IMR-90 (cell line): ENCODE data around the gene DOCK2. TPM values are rescaled to one million over a fixed set of nuclear protein-coding genes. Genes with fewer than 3 reads are reported as not detected.

Experiments
- ATAC-seq: fragments of 200-7000 bp; cut with Tn5 transposase; 2 replicates; pipeline ENCODE4 v1.9.1; 2020; ENCODE audit warnings: low read depth, mild to moderate bottlenecking, moderate library complexity
- BruUV-seq: library from RNA; stranded (reverse); fragments of 400-500 nt; replicated peaks from 2 replicates; lab custom pipeline; 2021; lab: Mats Ljungman, UMichigan
- CTCF ChIA-PET: fragments of 300-600 bp; formaldehyde crosslinking; extraction: SDS; loops from one replicate; lab custom pipeline; 2021; ENCODE audit warnings: antibody characterized with exemption; lab: Yijun Ruan, JAX
- POLR2A ChIA-PET: fragments of 300-600 bp; sonication (Branson Sonifier 250); formaldehyde crosslinking; loops from one replicate; lab custom pipeline; 2022; ENCODE audit warnings: antibody characterized with exemption; ENCODE audit not compliant: unreplicated experiment; lab: Charles Lee
- DNase-seq: peaks from one replicate; pipeline ENCODE4 v3.0.0; 2013
- H2AFZ ChIP-seq: replicated peaks from 2 replicates; pipeline ENCODE3; 2013; ENCODE audit warnings: low read length, mild to moderate bottlenecking; ENCODE audit not compliant: poor library complexity
- H2AK5ac ChIP-seq: 2 replicates; pipeline ENCODE4 v1.6.1; 2013; ENCODE audit warnings: low read depth, low read length, inconsistent platforms
- H2AK9ac ChIP-seq: replicated peaks from 2 replicates; pipeline ENCODE3; 2013; ENCODE audit warnings: mild to moderate bottlenecking, low read depth, low read length, moderate library complexity; ENCODE audit not compliant: poor library complexity
- H2BK120ac ChIP-seq: 2 replicates; pipeline ENCODE4 v1.6.1; 2013; ENCODE audit warnings: low read depth, low read length, inconsistent platforms
- H2BK15ac ChIP-seq: 3 replicates; pipeline ENCODE4 v1.6.1; 2013; ENCODE audit warnings: low read depth, low read length, inconsistent platforms
- H2BK20ac ChIP-seq: 2 replicates; pipeline ENCODE4 v1.6.1; 2013; ENCODE audit warnings: low read depth, mild to moderate bottlenecking, inconsistent platforms, low read length, moderate library complexity
- H2BK5ac ChIP-seq: 2 replicates; pipeline ENCODE4 v1.6.1; 2013; ENCODE audit warnings: mild to moderate bottlenecking, low read depth, low read length, inconsistent platforms; ENCODE audit not compliant: poor library complexity, severe bottlenecking
- H3K14ac ChIP-seq: replicated peaks from 2 replicates; pipeline ENCODE4 v1.6.1; 2013; ENCODE audit warnings: low read depth, low read length, inconsistent platforms
- H3K18ac ChIP-seq: 2 replicates; pipeline ENCODE4 v1.6.1; 2013; ENCODE audit warnings: low read depth, low read length, control low read depth
- H3K23ac ChIP-seq: 2 replicates; pipeline ENCODE4 v1.6.1; 2013; ENCODE audit warnings: low read depth, low read length, inconsistent platforms
- H3K27ac ChIP-seq: 2 replicates; pipeline ENCODE4 v1.5.1; 2013; ENCODE audit warnings: mild to moderate bottlenecking, control low read depth, low read length; ENCODE audit not compliant: insufficient read depth
- H3K27me3 ChIP-seq: 2 replicates; pipeline ENCODE4 v1.6.1; 2013; ENCODE audit warnings: low read length; ENCODE audit not compliant: control insufficient read depth, insufficient read depth
- H3K36me3 ChIP-seq: 2 replicates; pipeline ENCODE4 v1.6.1; 2013; ENCODE audit warnings: low read length, mixed read lengths; ENCODE audit not compliant: control insufficient read depth, insufficient read depth
- H3K4ac ChIP-seq: 2 replicates; pipeline ENCODE4 v1.6.1; 2013; ENCODE audit warnings: low read depth, low read length, inconsistent platforms
- H3K4me1 ChIP-seq: 2 replicates; pipeline ENCODE4 v1.6.1; 2013; ENCODE audit warnings: low read length, mixed read lengths; ENCODE audit not compliant: control insufficient read depth, insufficient read depth
- H3K4me2 ChIP-seq: 2 replicates; pipeline ENCODE4 v1.6.1; 2013; ENCODE audit warnings: low read depth, mild to moderate bottlenecking, control low read depth, low read length, moderate library complexity
- H3K4me3 ChIP-seq: 2 replicates; pipeline ENCODE4 v1.5.1; 2013; ENCODE audit warnings: low read depth, mild to moderate bottlenecking, control low read depth, low read length, moderate library complexity; ENCODE audit not compliant: insufficient read depth
- H3K56ac ChIP-seq: 2 replicates; pipeline ENCODE4 v1.6.1; 2013; ENCODE audit warnings: low read length, inconsistent platforms; ENCODE audit not compliant: insufficient read depth; ENCODE audit errors: extremely low read depth
- H3K79me1 ChIP-seq, 2 experiments: 2 replicates each; pipeline ENCODE4 v1.6.1; 2013; ENCODE audit warnings: low read length in 2 of 2, inconsistent platforms in 1 of 2, low read depth in 1 of 2
- H3K9ac ChIP-seq: 2 replicates; pipeline ENCODE4 v1.6.1; 2013; ENCODE audit warnings: low read depth, low read length, control low read depth
- H3K9me1 ChIP-seq: 2 replicates; pipeline ENCODE4 v1.6.1; 2013; ENCODE audit warnings: low read length, inconsistent platforms; ENCODE audit not compliant: insufficient read depth
- H3K9me3 ChIP-seq: 2 replicates; pipeline ENCODE4 v1.6.1; 2013; ENCODE audit warnings: low read length; ENCODE audit not compliant: control insufficient read depth, insufficient read depth
- H4K20me1 ChIP-seq: 2 replicates; pipeline ENCODE4 v1.6.1; 2013; ENCODE audit warnings: low read length, inconsistent platforms; ENCODE audit not compliant: insufficient read depth
- H4K5ac ChIP-seq: 2 replicates; pipeline ENCODE4 v1.6.1; 2013; ENCODE audit warnings: mild to moderate bottlenecking, low read depth, low read length, control low read depth
- H4K8ac ChIP-seq, 2 experiments: 2 replicates each; pipeline ENCODE4 v1.6.1; 2013; ENCODE audit warnings: low read depth in 2 of 2, low read length in 2 of 2, control low read depth in 1 of 2, inconsistent platforms in 1 of 2
- H4K91ac ChIP-seq: 2 replicates; pipeline ENCODE4 v1.6.1; 2013; ENCODE audit warnings: low read depth, low read length, inconsistent platforms; ENCODE audit not compliant: insufficient read depth
- BHLHE40 ChIP-seq: fragments of 150-350 bp; IDR thresholded peaks from 2 replicates; pipeline ENCODE4 v1.6.1; 2016; ENCODE audit warnings: mild to moderate bottlenecking, low read depth, low read length
- CEBPB ChIP-seq: IDR thresholded peaks from 2 replicates; pipeline ENCODE4 v1.6.1; 2012; ENCODE audit warnings: low read depth, low read length, improper control_type of control experiment
- CHD1 ChIP-seq: IDR thresholded peaks from 2 replicates; pipeline ENCODE4 v1.6.1; 2012; ENCODE audit warnings: low read depth, low read length, improper control_type of control experiment
- FOS ChIP-seq: fragments of 150-350 bp; IDR thresholded peaks from 2 replicates; pipeline ENCODE4 v1.6.1; 2016; ENCODE audit warnings: low read depth, low read length
- MAFK ChIP-seq: IDR thresholded peaks from 2 replicates; pipeline ENCODE4 v1.6.1; 2012; ENCODE audit warnings: low read depth, low read length, improper control_type of control experiment
- MAZ ChIP-seq: IDR thresholded peaks from 2 replicates; pipeline ENCODE4 v1.6.1; 2012; ENCODE audit warnings: low read depth, mild to moderate bottlenecking, low read length, improper control_type of control experiment, moderate library complexity, borderline replicate concordance
- MXI1 ChIP-seq: IDR thresholded peaks from 2 replicates; pipeline ENCODE4 v1.6.1; 2012; ENCODE audit warnings: low read depth, mild to moderate bottlenecking, low read length, moderate library complexity, borderline replicate concordance
- NFE2L2 ChIP-seq: fragments of 150-350 bp; IDR thresholded peaks from 2 replicates; pipeline ENCODE4 v1.6.1; 2016; ENCODE audit warnings: low read depth, mild to moderate bottlenecking, low read length
- POLR2A ChIP-seq: IDR thresholded peaks from 2 replicates; pipeline ENCODE4 v1.6.1; 2012; ENCODE audit warnings: mild to moderate bottlenecking, low read depth, low read length
- RAD21 ChIP-seq: IDR thresholded peaks from 2 replicates; pipeline ENCODE4 v1.6.1; 2012; ENCODE audit warnings: low read length, improper control_type of control experiment
- RCOR1 ChIP-seq: IDR thresholded peaks from 2 replicates; pipeline ENCODE4 v1.6.1; 2012; ENCODE audit warnings: mild to moderate bottlenecking, low read length, improper control_type of control experiment; ENCODE audit not compliant: insufficient replicate concordance
- RFX5 ChIP-seq: IDR thresholded peaks from 2 replicates; pipeline ENCODE4 v1.8.0; 2012; ENCODE audit warnings: low read depth, mild to moderate bottlenecking, low read length, moderate library complexity
- SMC3 ChIP-seq: fragments of 150-350 bp; IDR thresholded peaks from 2 replicates; pipeline ENCODE4 v1.6.1; 2016; ENCODE audit warnings: low read depth, mild to moderate bottlenecking, antibody characterized with exemption, low read length, moderate library complexity
- dilution Hi-C: fragments of 300-500 bp; cut with HindIII; formaldehyde crosslinking; loops from one replicate; pipeline ENCODE4 v1.14.3; 2018; ENCODE audit warnings: low sequenced_read_pairs; ENCODE audit not compliant: unreplicated experiment
- in situ Hi-C: fragments of 300-500 bp; cut with MboI; formaldehyde crosslinking; loops from 3 replicates; pipeline ENCODE4 v1.14.3; 2019; ENCODE audit warnings: low sequenced_read_pairs, inconsistent platforms, mixed read lengths
- intact Hi-C: fragments of 100-400 bp; cut with micrococcal nuclease; formaldehyde crosslinking; loops from 2 replicates; pipeline ENCODE4 v1.10.0; 2022
- polyA plus RNA-seq, 3 experiments: library from polyadenylated mRNA; depleted of rRNA; stranded (reverse); fragments of >200 nt; gene quantifications; 2 replicates each; pipeline ENCODE4 v1.2.3, GENCODE V29; 2012; ENCODE audit warnings: low replicate concordance in 1 of 3
- total RNA-seq: library from RNA; depleted of rRNA; stranded (reverse); fragments of >200 nt; gene quantifications from 2 replicates; pipeline ENCODE4 v1.2.3, GENCODE V29; 2012
- TF ChIP-seq, protein P1 (sequence below): conservative IDR thresholded peaks from 2 replicates; pipeline ENCODE4 v1.5.1; 2012; ENCODE audit warnings: mild to moderate bottlenecking, low read depth, low read length, improper control_type of control experiment
- TF ChIP-seq, protein P2 (sequence below): fragments of 150-350 bp; IDR thresholded peaks from 2 replicates; pipeline ENCODE4 v1.6.1; 2017; ENCODE audit warnings: mild to moderate bottlenecking, antibody characterized with exemption, low read length, low read depth
- TF ChIP-seq, protein P3 (sequence below): fragments of 150-350 bp; IDR thresholded peaks from 2 replicates; pipeline ENCODE4 v1.6.1; 2016; ENCODE audit warnings: low read depth, mild to moderate bottlenecking, low read length, moderate library complexity, borderline replicate concordance

The DOCK2 gene
- total and polyA plus RNA-seq, 2 of the 4 experiments (the other 2 are of a cell fraction), result 0.72 to 3.0 TPM

DNA sequence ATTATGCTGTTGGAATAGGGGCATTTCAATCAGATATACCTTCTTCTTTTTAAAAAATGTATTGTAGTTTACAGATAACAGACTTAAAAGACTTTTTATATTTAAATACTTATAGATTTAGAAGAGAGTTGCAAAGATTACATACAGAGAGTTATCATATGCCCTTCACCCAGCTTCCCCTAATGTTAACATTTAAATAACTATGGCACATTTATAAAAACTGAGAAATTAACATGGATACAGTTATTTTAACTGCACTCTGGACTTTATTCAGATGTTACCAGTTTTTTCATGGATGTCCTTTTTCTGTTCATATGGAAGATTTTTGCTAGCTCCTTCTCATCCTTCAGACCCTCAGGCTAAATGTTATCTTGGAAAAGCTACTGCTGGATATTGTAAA lies 123.2 kb downstream of the DOCK2 start:
- H3K4me3 ChIP-seq, result no peak overlapping the region
- CTCF ChIA-PET, result no interaction called here

More for the DNA sequence above, 123.2 kb downstream of the DOCK2 start:
- intact Hi-C loops, result no loop called here
- Histone ChIP-seq H3K27ac (no peak overlapping the region), H3K9me3 (no peaks in the 10 kb centered on the region), H4K8ac (no peak overlapping the region), H3K4ac (no peak overlapping the region), H2AFZ (no peak overlapping the region), H4K5ac (no peak overlapping the region), H3K23ac (no peak overlapping the region), H2BK5ac (no peak overlapping the region), H2AK5ac (no peak overlapping the region), H2BK15ac (no peak overlapping the region), H2AK9ac (no peak overlapping the region), H3K56ac (no peak overlapping the region), H2BK20ac (no peak overlapping the region), H4K91ac (no peak overlapping the region), H3K79me1 (no peaks in the 10 kb centered on the region), H2BK120ac (no peak overlapping the region), H3K36me3 (no peaks in the 10 kb centered on the region), H3K4me1 (peaks cover 7% of the 10 kb centered on the region), H3K18ac (no peak overlapping the region), H3K14ac (no peak overlapping the region), H3K27me3 (no peaks in the 10 kb centered on the region), H3K4me2 (no peak overlapping the region), H4K20me1 (no peaks in the 10 kb centered on the region), H3K9ac (no peak overlapping the region), H3K9me1 (peaks cover 9% of the 10 kb centered on the region)
- in situ Hi-C loops, result no loop called here
- POLR2A ChIA-PET, result no interaction called here
- no peak for ATAC-seq
- DNase-seq, result no peak
- BruUV-seq, result no TSS peak
- dilution Hi-C loops, result no loop called here
- no peak for TF ChIP-seq CHD1
- TF ChIP-seq, protein P1, sequence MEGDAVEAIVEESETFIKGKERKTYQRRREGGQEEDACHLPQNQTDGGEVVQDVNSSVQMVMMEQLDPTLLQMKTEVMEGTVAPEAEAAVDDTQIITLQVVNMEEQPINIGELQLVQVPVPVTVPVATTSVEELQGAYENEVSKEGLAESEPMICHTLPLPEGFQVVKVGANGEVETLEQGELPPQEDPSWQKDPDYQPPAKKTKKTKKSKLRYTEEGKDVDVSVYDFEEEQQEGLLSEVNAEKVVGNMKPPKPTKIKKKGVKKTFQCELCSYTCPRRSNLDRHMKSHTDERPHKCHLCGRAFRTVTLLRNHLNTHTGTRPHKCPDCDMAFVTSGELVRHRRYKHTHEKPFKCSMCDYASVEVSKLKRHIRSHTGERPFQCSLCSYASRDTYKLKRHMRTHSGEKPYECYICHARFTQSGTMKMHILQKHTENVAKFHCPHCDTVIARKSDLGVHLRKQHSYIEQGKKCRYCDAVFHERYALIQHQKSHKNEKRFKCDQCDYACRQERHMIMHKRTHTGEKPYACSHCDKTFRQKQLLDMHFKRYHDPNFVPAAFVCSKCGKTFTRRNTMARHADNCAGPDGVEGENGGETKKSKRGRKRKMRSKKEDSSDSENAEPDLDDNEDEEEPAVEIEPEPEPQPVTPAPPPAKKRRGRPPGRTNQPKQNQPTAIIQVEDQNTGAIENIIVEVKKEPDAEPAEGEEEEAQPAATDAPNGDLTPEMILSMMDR, result no peak
- no peak for TF ChIP-seq RCOR1
- TF ChIP-seq SMC3, result no peak
- no peak for TF ChIP-seq RFX5
- TF ChIP-seq, protein P2, sequence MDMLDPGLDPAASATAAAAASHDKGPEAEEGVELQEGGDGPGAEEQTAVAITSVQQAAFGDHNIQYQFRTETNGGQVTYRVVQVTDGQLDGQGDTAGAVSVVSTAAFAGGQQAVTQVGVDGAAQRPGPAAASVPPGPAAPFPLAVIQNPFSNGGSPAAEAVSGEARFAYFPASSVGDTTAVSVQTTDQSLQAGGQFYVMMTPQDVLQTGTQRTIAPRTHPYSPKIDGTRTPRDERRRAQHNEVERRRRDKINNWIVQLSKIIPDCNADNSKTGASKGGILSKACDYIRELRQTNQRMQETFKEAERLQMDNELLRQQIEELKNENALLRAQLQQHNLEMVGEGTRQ, result no peak
- TF ChIP-seq, protein P3, sequence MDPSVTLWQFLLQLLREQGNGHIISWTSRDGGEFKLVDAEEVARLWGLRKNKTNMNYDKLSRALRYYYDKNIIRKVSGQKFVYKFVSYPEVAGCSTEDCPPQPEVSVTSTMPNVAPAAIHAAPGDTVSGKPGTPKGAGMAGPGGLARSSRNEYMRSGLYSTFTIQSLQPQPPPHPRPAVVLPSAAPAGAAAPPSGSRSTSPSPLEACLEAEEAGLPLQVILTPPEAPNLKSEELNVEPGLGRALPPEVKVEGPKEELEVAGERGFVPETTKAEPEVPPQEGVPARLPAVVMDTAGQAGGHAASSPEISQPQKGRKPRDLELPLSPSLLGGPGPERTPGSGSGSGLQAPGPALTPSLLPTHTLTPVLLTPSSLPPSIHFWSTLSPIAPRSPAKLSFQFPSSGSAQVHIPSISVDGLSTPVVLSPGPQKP, result no peak
- TF ChIP-seq BHLHE40, result no peak
- no peak for TF ChIP-seq MAFK
- TF ChIP-seq NFE2L2, result no peak
- TF ChIP-seq MAZ, result no peak
- no peak for TF ChIP-seq POLR2A
- TF ChIP-seq FOS, result no peak
- TF ChIP-seq CEBPB, result no peak
- TF ChIP-seq MXI1, result no peak
- TF ChIP-seq RAD21, result no peak
